GM12892 (cell line): ENCODE measurements around the gene DSCAML1.

ENCODE experiments used
- POLR2A ChIP-seq: IDR thresholded peaks from 2 replicates; pipeline ENCODE4 v1.6.1; 2011; ENCODE audit warnings: low read depth, low read length, control low read depth
- POLR2AphosphoS5 ChIP-seq: IDR thresholded peaks from 2 replicates; pipeline ENCODE4 v1.6.1; 2011; ENCODE audit warnings: low read depth, low read length, control low read depth

DNA sequence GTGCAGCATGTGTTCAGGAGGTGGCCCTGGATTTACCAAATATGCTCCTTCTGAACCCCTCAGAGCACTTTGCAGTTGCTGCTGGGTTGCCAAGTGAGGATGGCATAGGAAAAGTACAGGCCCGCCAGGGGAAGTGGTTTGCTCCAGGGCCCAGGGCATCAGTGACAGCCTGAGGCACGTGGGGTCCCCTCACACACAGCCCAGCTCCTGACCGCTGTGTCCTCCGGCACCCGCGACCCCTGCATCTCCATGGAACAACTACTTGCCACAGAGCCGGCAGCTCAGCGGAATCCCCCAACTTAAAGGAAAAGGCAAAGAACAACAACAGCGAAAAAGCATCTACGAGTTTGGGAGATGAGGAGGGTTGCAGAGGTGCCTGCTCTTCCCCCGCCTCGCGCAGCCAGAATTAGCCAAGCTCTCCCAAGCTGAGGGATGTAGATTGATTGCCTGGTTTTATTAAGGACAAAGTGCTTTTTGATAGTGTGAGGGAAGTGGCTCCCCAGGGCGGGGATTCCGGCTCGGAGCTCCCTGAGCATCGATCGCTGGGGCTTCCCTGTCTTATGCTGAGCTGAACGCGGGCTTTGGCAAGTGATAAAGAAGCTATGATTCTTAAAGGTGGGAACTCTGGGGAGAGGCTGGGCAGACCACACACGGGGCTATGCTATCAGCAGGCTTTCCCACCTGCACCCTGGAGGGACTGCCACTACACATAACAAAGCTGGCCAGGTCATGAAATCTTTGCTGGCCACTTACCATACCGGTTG lies 294.8 kb downstream of the DSCAML1 start:
- no peak for TF ChIP-seq POLR2A
- no peak for TF ChIP-seq POLR2AphosphoS5
